Stimulated activated CD4-positive, alpha-beta T cell treated with anti-CD3 and anti-CD28 coated beads, Interleukin-2, amount 100 ng/mL, for 24 hours (primary cell): Measurements from ENCODE around the gene IGFL1.
"Not testable (repeated sequence)": the region's sequence is repeated elsewhere in the genome, so short reads cannot be mapped to it uniquely, and the experiment has no call there.

Experiments used
- DNase-seq, 2 donors: peaks; one replicate each; pipeline ENCODE4 v3.0.0-alpha.2; 2020

Gene IGFL1

DNA sequence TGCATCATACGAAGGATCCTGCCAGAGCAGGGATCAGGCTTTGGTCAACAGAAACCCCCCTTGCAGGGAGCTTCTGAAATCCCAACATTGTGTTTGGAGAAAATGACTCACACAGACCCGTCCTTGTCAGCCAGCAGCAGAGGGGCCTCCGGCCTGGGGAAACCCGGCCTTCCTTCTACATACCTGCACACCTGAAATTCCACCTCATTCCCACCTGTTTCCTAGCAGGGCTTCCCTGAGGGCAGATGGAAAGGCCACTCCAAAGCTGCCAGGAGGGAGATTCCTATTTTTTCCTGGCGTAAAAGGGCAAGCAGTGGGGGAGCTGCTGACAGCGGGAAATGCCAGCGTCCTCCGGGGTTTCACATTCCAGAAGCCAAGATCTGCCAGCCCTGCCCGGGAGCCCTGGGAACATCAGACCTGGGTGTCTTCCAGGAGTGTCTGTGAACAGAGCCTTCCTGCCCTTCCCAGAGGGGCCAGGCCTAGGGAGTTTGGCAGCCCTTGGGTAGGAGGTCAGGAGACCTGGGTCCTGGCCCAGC, 3.0 kb upstream of the IGFL1 start:
- DNase-seq = no peak

DNA sequence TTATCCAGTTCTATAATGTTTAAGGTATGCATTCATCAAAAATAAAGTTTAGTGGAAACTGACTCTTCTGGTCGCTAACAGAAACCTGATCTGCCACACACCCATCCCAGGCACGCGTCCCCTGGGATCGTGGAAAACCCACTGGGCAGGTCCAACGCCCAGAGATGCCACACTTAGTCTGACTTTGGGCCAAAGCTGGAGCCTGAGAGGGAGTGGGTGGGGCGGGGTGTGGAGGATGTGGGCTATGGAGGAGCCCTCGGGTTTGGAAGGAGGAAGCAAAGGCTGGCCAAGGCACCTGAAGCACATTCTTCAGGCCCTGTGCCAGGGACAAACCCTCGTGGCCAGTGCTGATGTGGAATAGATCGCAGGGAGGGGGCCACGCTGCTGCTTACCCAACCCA, 2.5 kb downstream of the IGFL1 start:
- DNase-seq = no peak

DNA sequence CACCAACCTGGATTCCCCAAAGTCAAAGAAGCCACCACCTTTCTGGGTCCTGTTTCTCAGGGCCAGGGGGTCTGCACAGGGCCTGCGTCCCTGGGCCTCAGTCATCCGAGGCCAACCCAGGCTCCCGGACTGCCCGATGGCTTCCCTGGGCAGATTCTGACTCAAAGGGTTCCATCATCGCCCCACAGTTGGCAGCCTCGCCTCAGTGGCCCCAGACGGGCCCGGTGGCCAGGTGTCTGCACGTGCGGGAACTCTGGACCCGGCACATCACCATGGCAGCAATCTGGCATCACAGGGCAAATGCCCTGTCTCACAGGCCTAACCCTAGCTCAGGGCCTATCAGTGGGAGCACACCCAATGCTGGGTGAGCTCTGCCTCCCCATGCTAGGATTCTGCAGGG, 2.9 kb downstream of the IGFL1 start:
- DNase-seq = no peak

DNA sequence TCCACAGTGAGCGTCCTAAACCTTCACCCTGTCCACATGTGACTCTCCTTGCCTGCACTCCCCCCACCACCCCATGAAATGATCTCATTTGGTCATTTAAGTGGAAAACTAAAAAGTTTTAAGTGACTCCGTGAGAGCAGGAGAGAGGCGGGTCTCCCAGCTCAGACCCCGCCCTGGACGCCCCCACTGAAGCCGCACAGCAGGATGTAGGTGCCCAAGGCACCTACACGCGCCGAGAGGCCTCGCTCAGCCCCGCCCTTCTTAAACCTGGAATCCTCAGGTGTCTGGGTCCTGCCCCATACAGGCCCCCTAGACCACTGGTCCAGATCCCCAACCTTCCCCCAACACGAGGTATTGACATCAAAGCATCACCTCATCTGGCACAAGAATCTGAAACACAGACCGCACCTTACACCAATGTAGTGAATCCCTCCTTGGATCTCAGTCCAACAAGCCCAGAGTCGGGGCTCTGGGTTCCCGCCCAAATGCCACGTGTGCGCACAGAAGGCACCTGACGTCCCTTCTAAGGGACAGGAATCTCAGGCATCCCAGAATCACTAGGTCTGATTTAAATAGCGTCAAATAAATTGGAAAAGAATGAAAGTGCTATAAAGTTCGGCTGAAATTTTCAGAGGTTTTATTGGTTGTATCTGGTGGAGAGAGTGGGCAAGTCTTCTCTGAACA, 3.5 kb downstream of the IGFL1 start:
- no peak for DNase-seq

DNA sequence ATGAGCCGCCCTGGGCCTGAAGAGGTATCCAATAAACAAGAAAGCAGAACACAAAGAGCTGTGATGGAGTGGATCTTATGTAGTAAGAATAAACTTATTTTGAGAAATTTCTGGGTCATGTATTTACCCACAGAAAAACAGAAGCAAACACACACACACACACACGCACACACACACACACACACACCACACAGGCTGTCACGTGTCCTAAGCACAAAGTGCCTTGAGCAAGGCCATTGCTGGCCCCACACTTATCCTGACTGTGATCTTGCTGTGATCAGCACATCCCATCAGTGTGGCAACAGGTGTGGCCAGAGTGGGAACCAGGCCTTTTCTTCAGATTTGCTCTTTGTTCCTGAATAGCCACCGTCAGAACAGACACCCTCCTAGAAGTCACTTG, 4.3 kb downstream of the IGFL1 start:
- not testable (repeated sequence) for DNase-seq

DNA sequence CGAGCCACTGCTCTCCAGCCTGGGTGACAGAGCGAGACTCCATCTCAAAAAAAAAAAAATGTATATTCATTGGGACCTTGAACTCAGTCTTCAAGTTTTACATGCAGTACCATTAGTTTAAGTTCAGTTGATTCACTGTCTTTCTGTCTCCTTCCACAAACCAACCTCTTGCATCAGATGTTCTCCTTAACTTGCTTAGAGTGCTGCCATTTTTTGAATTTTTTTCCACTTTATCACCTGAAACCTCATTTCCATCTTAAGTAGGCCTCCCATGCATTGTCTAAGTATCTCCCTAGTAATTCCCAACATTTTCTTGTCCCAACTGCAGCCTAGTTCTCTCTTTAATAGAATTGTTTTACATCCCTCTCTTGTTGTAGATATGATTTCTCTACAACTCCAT, 8.6 kb downstream of the IGFL1 start:
- DNase-seq = not testable (repeated sequence)

DNA sequence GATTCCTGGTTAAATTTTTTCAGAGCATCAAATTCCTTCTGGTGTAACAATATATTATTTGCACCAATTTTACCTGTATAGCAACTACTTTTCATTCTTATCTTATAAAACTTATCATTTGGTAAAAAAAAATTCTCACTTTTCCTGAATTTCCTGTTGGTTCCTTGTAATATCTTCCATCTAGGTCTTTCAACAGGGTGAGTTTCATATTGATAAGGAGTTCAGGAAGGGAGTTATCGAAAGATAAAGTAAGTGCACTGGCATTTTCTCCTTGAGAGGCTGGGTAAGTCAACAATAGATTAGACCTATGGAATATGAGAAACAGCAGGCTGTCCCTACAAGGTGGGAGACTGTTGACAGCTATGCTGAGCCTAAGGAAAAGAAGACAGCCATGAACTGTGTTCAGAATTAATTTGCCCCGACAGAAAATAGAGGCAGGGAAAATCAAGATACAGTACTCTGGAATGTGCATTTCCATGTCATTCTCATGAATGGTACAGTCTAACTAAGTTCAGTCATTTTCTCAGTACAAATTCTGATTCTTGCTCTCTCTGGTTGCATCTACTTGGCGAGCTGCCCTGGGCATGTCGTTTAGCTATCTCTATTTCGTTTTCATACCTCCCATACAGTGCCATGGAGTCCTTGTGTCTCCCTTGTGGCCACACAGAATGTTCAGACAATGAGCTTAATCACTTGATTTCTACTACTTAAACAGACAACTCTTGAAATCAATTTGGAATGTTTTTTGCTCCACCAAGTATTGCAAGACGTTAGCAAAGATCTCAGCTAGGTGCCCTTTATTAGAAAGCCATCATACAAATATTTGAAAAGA, 9.9 kb downstream of the IGFL1 start:
- DNase-seq = no peak

DNA sequence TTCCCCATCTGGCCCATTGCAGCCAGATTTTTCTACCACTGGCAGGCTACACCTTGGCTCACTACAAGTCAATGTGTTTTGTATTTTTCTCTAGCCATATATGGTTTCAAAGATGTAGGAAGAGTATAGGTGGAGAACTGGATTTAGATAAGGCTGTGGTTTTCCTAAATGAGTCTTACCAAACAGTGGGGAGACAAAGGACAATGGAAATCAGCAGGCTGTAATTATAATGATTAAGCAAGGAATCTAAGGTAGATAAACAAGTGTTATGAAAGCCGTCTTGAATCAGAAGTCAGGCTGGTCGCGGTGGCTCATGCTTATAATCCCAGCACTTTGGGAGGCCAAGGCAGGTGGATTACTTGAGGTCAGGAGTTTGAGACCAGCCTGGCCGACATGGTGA, 11.2 kb downstream of the IGFL1 start:
- DNase-seq = no peak

DNA sequence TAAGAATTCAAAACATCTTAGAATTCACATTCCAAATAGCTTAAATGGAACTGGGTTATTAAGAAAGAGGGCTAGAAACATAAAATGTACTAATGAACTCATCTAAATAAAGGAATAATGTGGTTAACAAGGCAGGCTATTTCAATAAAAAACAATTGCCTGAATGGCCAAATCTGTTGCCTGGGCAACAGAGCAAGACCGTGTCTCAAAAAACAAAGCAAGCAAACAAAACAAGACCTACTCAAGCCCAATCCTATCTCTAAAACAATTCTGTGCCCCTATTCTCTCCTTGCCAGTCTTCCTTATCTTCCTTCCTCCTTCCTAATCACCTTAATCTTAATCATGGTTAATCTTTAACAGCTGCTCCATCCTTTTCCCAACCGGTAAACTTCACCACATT, 12.1 kb downstream of the IGFL1 start:
- DNase-seq = no peak

DNA sequence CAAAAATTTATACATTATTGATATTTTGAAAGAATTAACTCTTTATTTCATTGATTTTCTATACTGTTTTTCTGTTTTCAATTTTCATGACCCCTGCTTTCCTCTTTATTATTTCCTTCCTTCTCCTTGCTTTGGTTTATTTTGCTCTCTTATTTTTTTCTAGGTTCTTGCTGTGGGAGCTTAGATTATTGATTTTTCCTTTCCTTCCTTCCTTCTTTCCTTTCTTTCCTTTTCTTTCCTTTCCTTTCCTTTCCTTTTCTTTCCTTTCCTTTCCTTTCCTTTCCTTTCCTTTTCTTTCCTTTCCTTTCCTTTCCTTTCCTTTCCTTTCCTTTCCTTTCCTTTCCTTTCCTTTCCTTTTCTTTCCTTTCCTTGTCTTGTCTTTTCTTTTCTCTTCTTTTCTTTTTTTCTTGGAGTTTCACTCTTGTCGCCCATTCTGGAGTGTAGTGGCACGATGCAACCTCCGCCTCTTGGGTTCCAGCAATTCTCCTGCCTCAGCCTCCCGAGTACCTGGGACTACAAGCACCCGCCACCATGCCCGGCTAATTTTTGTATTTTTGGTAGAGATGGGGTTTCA, 13.6 kb downstream of the IGFL1 start:
- not testable (repeated sequence) for DNase-seq

DNA sequence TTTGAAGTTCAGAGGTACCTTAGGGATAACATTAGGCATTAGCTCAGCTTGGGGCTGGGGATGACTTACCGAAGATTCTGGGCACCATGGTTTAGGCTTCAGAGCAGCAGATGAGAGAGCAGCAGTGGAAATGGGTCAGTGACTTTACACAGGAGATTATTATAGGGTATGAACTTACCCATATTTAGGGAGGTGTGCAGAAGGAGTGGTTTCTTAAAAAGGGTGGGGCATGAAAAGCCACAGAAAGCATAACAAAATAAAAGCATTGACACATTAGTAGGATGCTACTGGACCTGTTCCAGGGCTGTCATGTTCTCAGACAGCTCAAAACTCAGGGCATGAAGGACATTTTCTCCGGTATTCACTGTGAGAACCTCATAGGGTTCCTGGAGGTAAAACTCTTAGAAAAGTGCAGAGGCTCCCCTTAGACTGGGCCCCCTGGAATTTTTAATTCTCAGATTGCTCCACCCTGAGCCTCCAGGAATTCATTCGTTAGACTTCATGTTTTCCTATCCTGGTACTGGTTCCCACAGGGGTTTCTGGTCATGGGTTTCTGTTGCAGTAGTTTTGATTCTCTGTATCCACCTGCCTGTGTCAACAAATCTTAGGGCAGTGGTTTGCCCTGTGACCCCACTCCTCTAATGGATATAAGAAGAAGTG, 20.7 kb downstream of the IGFL1 start:
- DNase-seq = no peak

DNA sequence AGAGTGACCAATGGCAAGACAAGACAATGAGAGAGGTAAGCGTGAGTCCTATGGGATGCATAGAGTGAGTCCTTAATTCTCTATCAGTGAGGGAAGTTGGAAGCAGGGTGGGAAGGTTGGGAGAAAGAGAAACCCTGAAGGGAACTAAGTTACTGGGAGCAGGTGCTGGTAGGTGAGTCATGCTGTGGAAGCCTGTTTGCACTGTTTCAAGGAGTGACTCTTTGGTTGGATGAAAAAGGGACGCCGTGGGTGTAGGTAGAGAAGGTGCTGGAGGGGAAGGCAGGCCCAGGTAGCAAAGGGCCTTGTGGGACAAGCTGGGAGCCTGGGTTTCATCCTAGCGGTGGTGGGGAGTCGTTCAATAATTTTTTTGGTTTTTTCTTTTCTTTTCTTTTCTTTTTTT, 21.9 kb downstream of the IGFL1 start:
- DNase-seq = no peak

DNA sequence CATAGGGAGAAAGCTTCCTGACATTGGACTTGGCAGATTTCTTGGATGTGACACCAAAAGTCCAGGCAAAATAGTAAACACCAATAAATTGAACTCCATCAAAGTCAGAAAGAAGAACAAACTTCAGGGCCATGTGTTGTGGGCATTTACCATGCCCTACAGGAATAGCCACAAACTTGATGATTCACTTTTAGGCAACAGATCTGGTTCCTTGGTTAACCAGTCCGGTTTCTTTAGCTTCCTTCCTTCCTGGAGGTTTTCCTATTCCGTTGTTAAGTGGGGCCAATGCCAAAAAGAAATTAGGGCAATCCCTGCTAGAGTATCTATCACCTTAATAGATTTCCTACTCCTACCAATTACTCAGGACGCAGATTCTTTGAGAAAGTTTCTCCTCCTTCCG, 25.2 kb downstream of the IGFL1 start:
- no peak for DNase-seq

DNA sequence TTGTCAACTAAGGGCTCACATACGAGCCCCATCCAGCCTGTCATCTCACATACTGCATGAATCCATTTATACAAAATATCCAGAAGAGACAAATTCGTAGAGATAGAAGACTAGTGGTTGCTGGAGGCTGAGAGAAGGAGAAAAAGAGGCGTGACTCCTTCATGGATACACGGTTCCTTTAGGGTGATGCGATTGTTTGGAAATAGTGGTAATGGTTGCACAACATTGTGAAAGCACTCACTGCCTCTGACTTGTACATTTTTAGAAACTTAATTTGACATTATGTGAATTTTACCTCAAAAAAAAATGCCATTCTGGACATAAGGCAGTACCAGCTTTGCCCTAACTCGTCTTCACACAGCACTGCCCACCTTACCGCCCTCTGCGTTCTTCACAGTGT, 27.3 kb downstream of the IGFL1 start:
- DNase-seq = no peak

DNA sequence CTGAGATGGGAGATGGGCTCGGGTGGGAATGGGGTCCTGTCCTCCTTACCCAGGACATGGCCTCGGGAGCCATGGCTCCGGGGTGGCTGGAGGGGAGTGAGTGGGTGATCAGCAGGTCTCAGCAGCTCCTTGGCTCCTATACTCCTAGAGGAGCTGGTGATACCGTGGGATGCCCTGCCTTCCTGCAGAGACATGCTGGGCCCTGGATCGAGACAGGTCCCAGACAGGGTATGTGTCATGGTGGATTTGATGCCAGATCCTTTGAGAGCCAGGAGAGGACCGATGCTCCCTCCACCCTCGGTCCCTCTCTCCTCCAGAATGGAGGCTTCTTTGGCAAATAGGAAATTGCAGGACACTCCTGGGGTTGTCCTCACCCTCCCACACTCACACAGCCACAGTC, 32.0 kb downstream of the IGFL1 start:
- not testable (repeated sequence) for DNase-seq

DNA sequence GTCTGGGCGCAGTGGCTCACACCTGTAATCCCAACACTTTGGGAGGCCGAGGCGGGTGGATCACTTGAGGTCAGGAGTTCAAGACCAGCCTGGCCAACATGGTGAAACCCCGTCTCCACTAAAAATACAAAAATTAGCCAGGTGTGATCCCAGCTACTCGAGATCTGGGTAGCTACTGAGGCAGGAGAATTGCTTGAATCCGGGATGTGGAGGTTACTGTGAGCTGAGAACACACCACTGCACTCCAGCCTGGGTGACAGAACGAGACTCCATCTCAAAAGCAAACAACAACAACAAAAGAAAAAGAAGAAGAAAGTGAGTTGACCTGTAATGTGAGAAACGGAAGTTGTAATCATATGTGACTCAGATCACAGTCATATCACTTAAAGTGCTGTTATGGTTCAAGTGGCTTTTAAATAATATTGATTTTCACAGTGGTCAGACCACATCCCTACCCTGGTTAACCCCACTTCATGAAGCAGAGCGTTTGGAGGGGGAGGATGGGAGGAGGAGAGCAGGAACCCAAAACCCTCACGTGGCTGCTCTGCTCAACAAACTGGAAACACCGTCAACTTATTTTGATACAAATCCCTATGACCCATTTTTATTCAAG, 33.2 kb downstream of the IGFL1 start:
- peak; percentile 60 to 65 for DNase-seq

DNA sequence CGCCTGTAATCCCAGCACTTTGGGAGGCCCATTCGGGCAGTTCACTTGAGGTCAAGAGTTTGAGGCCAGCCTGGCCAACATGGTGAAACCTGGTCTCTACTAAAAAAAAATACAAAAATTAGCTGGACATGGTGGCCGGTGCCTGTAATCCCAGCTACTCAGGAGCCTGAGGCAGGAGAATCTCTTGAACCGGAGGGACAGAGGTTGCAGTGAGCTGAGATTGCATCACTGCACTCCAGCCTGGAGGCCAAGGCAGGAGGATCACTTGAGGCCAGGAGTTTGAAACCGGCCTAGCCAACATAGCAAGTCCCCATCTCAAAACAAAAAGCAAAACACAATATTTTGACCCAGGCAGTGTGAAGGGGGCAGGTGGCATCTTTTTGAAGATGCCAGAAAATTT, 35.3 kb downstream of the IGFL1 start:
- DNase-seq = not testable (repeated sequence)

DNA sequence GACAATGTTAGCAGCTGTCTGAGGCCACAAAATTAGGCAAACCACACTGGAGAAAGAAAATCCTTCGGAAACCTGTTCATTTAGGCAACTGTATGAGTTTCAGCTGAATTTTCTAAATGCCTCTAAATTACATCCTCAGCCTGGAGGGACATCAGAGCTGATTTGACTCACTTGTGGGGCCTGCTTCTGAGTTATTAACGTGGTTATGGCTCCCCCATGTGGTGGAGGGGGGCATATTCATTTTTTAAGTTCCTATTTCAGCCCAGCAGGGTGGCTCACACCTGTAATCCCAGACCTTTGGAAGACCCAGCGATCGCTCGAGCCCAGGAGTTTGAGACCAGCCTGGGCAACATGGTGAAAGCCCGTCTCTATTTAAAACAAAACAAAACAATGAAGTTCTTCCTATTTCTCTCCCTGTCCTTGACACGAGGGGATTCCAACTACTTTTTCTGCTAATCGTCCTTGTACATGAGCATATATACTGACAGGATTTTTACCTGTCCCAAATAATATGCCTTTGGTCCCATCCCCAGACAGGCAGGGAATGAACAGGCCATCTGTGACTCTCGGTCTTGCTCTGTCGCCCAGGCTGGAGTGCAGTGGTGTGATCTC, 35.8 kb downstream of the IGFL1 start:
- DNase-seq = peak; percentile 63 to 80

DNA sequence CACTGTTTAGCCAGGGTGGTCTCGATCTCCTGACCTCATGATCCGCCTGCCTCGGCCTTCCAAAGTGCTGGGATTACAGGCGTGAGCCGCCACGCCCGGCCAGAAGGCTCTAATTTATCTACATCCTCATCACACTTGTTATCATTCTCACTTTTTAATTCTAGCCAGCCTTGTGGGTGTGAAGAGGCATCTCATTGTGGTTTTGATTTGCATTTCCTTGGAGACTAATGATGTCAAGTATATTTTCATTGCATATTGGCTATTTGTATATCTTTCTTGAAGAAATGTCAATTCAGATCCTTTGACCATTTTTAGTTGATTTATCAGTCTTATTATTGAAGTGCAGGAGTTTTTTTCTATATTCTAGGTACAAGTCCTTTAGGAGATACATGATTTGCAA, 39.6 kb downstream of the IGFL1 start:
- no peak for DNase-seq

DNA sequence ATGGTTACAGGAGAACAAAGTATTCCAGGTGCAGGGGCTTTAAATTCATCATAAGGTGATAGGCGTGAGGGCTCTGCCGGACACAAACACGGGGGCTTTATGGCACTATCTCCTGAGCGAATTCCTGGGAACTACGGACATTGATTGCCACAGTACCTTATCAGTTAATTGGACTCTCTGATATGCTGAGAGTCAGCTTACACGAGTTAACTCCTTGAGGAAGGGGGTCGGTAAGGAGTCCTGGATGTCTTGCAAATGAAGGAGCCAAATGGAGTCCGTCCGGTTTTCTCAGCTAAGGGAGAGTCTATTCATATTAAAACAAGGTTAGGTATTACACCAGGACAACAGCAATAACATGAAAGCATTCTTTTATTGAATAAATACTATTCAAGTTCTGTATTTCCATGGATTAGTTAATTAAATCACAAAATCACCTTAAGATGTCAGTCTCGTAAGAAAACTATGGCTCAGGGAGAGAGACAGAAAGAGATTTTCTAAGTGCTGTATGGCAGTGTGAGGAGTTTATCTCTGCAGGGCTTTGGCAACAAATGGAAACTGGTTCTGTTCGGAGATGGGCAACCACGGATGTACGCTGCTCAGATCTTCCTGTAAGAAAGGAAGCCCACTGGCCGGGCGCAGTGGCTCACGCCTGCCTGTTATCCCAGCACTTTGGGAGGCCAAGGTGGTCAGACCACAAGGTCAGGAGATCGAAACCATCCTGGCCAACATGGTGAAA, 41.1 kb downstream of the IGFL1 start:
- DNase-seq = no peak

DNA sequence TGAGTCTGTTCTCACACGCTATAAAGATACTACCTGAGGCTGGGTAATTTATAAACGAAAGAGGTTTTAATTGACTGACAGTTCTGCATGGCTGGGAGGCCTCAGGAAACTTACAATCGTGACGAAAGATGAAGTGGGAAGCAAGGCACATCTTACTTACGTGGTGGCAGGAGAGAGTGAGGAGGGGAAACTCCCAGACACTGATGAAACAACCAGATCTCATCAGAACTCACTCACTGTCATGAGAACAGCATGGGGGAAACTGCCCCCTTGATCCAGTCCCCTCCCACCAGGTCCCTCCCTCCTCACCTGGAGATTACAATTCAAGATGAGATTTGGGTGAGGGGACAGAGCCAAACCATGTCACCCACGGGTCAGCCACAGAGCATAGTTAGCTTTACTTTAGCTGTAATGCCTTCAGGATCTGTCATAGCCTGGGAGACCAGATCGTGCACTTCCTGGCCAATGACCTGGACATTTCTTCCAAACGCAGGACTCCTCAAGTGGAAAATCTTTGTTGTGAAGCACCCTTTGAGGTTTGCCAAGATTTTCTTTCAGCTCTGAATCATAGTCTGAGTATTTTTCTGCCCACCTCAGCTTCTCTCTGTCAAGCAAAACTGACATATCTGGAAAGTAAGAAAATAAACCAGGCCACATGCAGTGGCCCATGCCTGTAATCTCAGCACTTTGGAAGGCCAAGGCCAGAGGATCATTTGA, 42.1 kb downstream of the IGFL1 start:
- DNase-seq = peak; percentile 7 to 22
